ENCODE measurements around the gene RCOR2.
A peak's percentile ranks its signal among the peaks of the same experiment; 100 is the strongest.

The RCOR2 gene

DNA sequence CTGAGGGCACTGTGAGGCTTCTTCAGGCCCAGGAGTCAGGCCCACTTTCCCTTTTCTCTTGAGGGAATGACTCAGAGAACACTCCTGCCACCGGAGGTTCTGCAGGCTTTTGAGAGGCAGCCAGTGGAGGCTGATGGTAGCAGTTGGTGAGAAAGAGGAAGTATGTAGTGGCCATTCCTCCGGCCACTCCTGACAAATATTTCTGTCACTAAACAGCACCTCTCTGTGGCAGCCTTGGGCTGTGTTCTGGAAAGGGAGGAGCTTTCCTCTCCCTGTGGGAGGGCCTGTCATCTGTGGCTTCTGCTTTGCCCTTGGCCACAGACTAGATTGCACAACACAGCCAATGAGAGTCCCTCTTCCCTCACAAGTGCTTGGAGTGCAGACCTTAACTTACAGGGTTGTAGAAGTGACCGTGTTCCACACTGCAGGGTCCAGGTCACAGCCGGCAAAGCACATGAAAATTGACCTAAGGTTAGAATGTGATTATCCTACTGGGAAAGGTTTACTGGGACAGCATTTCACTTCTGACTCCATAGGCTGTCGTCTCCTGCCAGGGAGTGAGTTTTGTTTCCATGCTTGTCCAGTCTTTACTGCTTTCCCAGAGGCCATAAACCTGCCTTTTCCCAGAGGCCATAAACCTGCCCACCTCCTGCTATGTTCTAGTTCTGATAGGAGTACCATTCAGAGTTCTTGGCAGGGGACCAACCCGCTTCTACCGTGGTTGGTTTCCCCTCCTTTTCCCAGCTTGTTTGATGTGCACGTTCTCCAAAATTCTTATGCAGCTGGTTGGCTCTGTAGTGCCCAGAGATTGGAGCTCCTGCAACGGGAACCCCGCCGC lies 44.8 kb downstream of the RCOR2 start:
- no peak overlapping the region for H3K4me3 ChIP-seq (ENCODE audit: low read length)
- peak; percentile 61 for TF ChIP-seq CTCF (conservative IDR thresholded peaks at IDR 0.05; ENCODE audit: low read length)
- peak; percentile 97 for DNase-seq (ENCODE audit: low read depth)

- DNase-seq (ENCODE audit: low read depth) = peak; percentile 18
- TF ChIP-seq CTCF (conservative IDR thresholded peaks at IDR 0.05; ENCODE audit: low read length) = no peak
- no peak overlapping the region for H3K4me3 ChIP-seq (ENCODE audit: low read length)
Measured at GRCh38 chr11:63870351-63871140, 46.4 kb downstream of the RCOR2 start.

- DNase-seq (ENCODE audit: low read depth) = no peak
- TF ChIP-seq CTCF (conservative IDR thresholded peaks at IDR 0.05; ENCODE audit: low read length) = no peak
- no peak overlapping the region for H3K4me3 ChIP-seq (ENCODE audit: low read length)
Measured at GRCh38 chr11:63869683-63870082, 47.3 kb downstream of the RCOR2 start.

DNA sequence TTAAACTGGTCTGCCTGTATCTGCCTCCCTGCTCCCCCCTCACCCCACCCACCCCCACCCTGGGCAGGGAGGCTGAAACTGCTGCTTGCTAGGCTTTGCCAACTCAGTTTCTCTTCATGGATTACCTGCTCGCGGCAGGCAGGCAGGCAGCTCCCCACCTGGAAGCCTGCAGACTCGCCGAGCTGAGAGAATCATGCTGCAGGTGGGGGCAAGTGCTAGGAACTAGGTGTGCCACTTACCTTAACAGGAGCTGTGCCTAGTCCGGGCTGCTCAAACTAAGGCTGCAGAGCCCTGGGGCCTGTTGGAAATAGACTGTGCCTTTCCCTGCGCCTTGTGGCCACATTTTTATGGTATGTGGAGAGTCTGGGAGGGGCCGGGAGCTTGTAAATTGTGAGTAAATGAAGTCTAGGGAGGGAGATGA lies 47.8 kb downstream of the RCOR2 start:
- H3K4me3 ChIP-seq (ENCODE audit: low read length) = no peak overlapping the region
- DNase-seq (ENCODE audit: low read depth) = no peak
- TF ChIP-seq CTCF (conservative IDR thresholded peaks at IDR 0.05; ENCODE audit: low read length) = no peak

DNA sequence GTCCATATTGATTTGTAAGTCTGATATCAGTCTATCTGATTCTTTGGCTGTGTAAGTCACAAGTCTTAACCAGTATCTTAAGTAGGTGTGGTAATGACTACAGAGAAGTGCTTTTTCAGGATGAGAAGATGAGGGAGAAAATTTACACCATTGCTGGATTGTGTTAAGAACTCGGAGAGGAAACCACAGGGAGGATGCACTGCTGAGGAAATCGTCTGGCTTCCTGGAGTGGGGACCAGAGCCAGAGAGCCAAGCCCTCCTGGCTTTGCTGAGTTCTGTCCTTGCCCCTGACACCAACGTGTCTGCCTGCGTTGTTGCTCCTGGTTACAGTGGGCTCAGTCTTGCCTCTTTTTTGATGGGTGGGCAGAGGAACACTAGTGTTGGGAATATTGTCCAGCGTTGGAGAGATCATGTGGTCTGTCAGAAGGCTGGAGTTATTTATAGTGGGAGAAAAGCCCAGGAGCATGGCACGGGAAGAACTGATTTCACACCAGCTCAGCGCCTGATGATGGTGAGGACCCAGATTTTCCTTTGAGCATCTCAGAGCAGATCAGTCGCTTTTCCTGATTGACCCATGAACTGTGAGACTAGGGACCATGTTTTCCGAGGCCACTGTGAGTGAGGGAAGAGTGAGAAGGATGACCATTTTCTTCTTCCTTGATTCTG lies 48.4 kb downstream of the RCOR2 start:
- H3K4me3 ChIP-seq (ENCODE audit: low read length) = no peak overlapping the region
- no peak for TF ChIP-seq CTCF (conservative IDR thresholded peaks at IDR 0.05; ENCODE audit: low read length)
- DNase-seq (ENCODE audit: low read depth) = peak; percentile 29

- no peak for TF ChIP-seq CTCF (conservative IDR thresholded peaks at IDR 0.05; ENCODE audit: low read length)
- no peak overlapping the region for H3K4me3 ChIP-seq (ENCODE audit: low read length)
- DNase-seq (ENCODE audit: low read depth) = no peak
Measured at GRCh38 chr11:63867511-63867910, 49.5 kb downstream of the RCOR2 start.

Data from AG10803 (cell line).